NK-92 (cell line): ENCODE measurements around the gene HDAC5.
"Not testable (repeated sequence)": the region's sequence is repeated elsewhere in the genome, so short reads cannot be mapped to it uniquely, and the experiment has no call there.

ENCODE experiments used
- DNase-seq: peaks from one replicate; lab custom pipeline; 2025; ENCODE audit not compliant: unreplicated experiment; lab: John Stamatoyannopoulos, UW

Gene HDAC5

DNA sequence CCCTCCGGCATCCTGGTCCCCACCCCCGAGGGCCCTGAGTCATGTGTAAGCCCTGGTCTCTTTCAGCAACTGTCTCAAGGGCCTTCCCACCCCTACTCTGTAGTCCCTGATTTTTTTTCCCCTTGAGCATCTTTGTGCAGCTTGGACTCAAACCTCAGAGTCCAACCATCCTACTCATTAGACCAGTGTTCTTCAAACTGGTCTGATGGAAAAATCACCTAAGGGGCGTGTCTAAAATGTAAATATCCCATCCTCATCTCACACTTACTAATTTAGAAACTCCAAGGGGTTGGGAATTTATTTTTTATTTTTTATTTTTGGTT is 52.3 kb downstream of the HDAC5 start:
- no peak for DNase-seq

DNA sequence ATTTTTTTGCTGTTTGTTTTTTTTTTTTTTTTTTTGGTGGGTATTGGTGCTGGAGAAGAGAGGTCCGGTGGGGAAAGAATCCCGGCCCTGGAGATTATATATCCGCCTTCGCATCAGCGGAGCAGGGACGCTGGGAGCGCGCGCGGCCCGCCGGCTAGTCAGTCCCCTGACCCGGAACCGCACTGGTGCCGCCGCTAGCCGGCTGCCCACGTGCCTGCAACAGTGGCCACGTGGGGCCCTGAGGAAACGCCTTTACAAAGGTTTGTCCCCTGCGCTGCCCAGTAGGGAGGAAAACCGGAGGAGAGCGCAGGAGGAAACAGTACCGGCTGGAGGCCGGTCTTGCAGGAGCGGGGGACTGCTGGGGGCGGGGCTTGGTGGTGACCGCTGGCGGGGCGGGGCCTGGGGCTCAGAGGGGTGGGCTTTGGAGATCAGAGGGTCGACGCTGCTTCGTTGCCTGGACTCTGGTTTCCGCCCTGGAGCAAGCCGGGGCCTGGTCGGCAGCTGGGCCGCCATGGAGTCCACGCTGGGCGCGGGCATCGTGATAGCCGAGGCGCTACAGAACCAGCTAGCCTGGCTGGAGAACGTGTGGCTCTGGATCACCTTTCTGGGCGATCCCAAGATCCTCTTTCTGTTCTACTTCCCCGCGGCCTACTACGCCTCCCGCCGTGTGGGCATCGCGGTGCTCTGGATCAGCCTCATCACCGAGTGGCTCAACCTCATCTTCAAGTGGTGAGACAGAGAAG is 52.8 kb downstream of the HDAC5 start, which contains the start of gene G6PC3:
Gene G6PC3, plus strand, starts transcription at position 281 of the 743 bp plus-strand sequence. Its CDS starts 231 bp downstream, at position 512.
- no peak for DNase-seq

DNA sequence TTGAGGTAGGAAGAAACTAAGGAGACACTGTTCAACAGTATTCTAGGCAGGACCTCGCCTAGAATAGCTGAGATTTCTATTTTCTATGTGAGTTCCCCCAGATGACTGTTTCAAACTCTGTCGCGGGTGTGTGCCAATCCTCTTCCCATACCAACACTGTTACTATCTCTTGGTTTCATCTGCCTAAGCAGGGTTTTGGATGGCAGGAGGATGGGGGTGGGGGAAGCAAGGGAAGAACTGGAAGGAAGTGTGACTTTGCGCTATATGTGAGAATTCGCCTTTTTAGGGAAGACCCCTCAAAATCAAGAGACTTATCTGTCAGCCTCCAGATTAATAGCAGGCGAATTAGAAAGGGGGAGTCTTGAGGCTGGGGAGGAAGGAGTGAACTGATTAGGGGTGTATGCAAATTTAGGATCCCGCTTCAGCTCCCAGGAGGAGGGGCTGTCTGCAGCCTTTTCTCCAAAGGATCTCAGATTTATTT is 53.4 kb downstream of the HDAC5 start:
- no peak for DNase-seq

DNA sequence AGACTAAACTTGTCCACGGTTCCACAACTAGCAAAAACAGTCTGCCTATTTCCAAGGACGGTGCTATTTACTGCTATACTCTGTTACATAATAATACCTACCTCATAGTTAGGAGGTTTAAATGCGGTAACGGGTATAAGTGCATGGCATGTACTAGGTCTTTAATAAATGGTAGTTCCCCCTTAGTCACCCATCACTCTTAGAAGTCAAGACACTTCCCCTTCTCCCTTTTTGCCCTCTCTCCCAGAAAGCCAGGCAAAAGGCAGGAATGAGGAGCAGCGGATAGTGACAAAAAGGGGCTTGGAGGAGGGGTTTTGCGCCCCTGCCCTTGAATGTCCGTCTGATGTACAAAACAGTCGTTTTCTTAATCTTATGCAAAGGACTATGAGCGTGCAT is 55.9 kb downstream of the HDAC5 start:
- no peak for DNase-seq

DNA sequence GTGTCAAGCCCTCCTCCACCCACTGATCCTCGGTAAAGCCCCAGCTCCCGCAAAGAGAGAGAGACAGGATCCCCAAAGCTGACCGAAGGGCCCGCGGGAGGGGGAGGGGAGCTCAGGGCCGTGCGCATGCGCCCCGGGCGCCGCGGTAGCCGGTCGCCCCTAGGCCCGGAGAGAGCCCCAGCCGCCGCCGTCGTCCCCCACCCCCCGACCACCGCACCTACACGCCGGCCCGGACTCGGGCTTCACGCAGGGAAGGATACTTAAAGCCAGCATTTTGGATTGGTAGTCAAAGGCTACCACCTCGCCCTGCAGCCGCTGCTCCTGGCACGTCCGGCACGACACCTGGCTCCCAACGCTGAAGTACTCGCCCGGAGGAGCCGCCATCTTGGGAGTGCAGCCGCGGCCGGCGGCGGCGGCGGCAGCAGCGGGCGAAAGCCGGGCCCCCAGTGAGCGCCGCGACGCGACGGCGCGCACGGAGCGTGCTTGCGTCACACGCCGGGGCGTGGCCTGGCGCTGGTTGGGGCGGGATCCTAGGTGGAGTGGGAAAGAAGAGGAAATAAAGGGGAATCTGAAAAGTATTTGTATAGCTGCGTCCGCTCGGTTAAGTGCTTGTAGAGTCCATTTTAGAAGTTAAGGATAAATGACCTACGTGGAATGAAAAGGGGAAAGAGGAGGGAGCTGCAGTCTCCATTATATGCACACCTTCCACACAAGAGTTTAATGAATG is 57.1 kb downstream of the HDAC5 start, which contains the start of gene LSM12:
Gene LSM12, minus strand, starts transcription at position 468 of the 727 bp plus-strand sequence. Its CDS starts 84 bp downstream, at position 384.
- DNase-seq, result no peak

DNA sequence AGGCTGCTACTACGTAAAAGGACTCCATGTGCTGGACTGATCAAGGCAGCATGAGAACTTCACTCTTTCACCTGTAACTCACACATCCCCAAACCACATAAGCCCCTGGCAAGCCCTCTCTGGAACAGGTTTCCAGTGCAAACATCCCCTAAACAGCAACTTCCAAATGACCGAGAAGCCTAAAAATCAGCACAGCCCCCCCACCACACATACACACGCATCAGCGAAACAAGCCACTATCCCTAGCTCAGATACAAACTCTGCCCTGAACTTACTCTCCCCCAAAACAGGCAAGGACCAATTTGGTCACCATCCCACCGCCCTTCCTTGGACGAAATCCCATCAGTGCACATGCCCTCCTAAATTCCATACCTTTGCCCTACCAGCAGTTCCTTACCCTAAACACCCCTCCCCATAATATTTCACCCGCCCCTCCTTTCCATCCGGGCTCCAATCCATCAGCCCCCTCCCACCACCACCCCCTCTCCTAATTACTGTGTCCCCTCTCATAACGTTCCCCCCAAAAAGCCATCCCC is 57.7 kb downstream of the HDAC5 start:
- DNase-seq, result no peak

DNA sequence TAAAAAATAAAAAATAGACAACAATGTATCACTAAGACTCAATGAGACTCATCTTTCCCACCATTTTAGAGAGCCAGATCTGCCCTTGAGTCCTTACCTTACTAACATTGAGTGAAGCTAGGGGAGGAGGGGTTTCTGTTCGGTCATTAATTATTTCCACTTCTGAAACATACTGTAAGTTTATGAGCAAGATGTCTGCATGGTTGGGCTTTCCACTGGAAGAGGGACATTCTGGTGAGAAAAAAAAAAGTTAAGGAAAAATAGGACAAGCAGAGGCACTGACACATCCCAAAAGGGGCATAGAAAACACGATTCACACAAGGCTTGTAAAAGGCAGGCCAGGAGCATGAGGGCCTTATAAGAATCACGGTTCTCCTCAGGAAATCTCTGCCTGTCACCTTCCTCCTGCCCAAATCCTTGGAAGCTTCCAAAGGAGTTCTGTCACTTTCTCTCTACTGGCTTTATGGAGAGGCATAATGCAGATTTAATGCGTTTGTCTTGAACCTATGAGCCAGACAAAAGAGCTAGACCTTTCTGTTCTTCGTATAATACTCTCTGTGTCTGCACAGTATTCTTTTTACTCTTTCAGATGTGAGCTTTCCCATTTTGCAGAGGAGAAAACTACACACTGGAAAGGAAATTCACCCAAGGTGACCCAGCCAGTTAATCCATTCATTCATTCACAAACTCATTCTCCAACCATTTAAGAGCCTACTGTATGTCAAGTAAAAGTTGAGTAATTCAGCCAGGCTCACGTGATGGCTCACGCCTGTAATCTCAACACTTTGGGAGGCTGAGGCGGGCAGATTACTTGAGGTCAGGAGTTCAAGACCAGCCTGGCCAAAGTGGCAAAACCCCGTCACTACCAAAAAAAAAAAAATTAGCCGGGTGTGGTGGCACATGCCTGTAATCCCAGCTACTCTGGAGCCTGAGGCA is 59.5 kb downstream of the HDAC5 start:
- no peak for DNase-seq

DNA sequence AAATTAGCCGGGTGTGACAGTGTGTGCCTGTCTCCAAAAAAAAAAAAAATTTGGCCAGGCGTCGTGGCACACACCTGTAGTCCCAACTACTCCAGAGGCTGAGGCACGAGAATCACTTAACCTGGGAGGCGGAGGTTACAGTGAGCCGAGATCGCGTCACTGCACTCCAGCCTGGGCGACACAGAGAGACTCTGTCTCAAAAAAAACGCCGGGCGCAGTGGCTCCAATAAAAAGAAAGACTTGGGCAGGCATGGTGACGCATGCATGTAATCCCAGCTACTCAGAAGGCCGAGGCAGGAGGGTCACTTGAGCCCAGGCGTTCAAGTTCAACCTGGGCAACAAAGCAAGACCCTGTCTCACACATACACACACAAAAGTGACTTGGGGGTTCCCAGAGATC is 60.6 kb downstream of the HDAC5 start:
- DNase-seq, result no peak

DNA sequence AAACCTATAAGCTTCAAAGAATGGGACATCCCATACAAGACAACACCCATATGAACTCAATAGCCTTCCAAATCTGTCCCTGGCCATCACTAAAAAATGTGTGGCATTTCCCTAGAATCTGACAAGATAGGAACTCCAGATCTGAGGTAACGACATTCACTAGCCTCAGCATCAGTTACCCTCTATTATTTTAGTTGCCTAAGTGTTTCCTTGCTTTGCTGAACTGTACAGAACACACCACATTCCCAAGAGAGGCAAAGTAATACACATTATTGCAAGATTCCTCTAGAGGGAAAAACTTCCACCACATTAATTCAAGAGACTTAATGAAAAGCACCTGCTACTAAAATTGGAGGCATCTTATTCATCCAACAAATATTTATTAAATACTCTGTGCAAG is 62.0 kb downstream of the HDAC5 start:
- DNase-seq, result no peak

DNA sequence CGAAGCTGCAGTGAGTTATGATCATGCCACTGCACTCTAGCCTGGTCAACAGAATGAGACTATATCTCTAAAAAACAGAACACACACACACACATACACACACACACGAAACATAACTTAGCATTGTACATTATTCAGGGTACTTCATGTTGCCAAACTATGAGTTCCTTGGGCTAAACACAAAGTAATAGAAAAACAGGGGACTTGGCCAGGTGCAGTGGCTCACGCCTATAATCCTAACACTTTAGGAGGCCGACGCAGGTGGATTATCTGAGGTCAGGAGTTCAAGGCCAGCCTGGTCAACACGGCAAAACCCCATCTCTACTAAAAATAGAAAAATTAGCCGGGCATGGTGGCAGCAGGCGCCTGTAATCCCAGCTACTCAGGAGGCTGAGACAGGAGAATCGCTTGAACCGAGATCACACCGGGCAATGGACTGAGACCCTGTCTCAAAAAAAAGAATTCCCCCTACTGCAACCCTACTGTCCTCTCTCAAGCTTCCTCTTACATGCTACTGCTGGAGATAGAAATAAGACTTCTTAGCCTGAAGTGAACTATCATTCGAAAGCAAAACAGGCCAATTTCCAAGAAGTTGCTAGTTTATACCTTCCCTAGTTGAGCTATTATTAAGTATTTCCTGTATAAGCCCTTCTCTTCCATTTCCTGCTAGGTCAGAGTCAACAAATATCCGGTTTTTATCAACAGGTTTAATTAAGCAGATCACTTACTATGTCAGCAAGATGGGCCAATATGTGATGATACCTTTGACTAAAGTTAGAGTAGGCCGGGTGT is 64.1 kb downstream of the HDAC5 start:
- no peak for DNase-seq

DNA sequence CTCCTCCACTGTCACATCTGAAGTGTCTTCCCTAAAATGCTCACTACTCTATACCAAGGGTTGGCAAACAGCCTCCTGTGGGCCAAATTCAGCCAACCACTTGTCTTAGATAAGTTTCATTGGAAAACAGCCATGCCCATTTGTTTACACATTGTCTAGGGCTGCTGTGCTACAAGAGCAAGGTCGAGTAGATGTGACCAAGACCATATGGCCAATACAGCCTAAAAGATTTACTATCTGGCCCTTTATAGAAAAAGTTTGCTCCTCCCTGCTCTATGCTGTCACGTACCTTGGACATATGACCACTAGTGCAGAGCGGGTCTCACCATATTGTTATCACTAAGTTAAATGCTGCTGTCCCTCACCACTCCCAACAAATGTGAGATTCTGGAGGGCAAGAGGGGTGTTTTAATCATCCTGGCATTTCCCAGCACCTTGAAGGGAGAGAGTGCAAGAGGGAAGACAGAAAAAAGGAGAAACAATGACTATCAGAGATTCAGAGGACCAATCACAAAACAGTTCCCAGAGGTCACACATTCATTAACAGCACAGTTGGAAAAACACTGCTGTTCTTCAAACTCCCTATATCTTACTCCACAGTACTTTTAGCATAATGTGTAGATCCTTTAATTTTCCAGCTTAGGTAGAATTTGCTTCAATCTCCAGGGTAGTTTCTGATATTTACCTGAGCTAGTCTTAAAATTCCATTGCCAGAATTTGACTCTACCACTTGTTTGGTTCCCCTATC is 70.1 kb downstream of the HDAC5 start:
- DNase-seq, result no peak

DNA sequence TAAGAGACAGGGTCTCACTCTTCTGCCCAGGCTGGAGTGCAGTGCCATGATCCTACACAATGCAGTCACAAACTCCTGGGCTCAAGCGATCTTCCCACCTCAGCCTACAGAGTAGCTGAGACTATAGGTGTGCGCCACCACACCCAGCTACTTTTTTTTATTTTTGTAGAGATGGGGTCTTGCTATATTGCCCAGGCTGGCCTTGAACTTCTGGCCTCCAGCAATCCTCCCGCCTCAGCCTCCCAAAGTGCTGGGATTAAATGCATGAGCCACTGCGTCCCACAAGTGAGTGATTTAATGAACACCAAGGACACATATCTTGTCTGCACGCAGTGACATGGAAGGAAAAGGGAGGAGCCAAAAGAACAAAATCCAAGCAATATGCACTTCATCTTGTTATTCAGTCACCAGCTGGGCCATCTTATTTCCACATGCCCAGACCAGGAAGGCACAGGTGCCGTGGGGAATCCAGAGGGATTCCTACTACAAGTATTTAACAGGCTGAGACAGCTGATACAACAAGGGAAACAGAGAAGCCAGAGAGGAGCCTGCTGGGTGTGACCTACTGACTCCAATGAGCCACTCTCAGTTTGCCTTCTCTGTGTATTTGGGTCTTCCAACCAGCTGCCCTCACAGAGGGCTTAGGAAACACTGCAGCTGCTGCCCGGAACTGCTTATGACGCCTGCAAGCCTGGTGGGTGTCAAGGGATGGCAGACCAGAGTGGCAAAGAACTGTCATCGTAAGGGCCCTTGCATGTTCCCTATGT is 74.0 kb downstream of the HDAC5 start:
- no peak for DNase-seq

DNA sequence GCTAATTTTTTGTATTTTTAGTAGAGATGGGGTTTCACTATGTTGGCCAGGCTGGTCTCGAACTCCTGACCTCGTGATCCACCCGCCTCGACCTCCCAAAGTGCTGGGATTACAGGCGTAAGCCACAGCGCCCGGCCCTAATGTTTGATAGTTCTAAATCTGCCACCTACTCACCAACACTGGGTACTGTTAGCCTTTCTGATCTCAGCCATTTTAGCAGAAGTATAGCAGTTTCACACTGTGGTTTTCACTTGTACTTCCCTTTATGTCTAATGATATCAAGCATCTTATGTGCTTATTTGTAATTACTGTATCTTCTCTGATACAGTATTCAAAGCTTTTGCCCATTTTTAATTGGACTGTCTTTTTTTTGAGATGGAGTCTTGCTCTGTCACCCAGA is 76.5 kb downstream of the HDAC5 start:
- not testable (repeated sequence) for DNase-seq

DNA sequence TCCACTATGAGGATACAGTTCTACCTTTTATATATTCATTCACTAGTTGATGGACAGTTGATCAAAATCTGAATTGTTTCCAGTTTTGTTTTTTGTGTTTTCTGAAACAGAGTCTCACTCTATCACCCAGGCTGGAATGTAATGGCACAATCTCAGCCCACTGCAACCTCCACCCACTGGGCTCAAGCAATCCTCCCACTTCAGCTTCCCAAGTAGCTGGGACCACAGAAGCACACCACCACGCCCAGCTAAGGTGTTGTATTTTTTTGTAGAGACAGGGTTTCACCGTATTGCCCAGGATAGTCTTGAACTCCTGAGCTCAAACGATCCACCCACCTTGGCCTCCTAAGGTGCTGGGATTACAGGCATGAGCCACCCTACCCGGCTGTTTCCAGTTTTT is 78.0 kb downstream of the HDAC5 start:
- no peak for DNase-seq

DNA sequence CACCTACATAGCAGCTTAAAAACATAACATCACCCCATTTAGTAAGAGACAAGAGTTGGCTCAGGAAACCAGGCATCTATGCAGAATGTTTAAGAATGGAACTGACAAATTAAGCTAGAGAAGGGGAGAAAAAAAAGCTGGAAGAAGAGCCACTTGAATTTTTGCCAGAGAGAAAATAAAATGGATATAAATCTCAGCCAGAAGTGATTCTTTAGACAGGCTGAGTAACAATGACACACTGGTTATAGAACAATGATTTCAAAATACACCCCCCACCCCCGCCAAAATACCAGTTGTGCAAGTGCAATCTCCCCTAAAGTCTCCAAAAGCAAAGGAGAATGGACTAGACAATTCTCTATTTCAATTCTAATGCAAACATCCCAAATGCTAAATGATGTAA is 79.4 kb downstream of the HDAC5 start:
- no peak for DNase-seq

DNA sequence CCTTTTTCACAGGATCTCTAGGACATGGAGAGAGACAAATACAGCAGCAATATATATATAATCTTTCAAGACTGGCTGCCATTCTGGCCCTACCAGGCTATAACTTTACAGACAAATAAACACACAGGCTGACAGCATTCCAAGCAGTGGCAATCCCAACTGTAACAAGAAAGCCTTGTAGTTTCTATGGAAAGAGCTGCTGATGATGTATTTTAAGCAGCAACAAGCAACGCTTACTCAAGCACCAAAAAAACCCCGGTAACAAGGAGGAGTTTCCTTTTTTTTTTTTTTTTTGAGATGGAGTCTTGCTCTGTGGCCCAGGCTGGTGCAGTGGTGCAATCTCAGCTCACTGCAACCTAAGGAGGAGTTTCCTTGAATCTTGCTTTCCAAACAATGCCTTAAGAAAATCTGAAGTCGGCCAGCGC is 80.2 kb downstream of the HDAC5 start:
- no peak for DNase-seq

DNA sequence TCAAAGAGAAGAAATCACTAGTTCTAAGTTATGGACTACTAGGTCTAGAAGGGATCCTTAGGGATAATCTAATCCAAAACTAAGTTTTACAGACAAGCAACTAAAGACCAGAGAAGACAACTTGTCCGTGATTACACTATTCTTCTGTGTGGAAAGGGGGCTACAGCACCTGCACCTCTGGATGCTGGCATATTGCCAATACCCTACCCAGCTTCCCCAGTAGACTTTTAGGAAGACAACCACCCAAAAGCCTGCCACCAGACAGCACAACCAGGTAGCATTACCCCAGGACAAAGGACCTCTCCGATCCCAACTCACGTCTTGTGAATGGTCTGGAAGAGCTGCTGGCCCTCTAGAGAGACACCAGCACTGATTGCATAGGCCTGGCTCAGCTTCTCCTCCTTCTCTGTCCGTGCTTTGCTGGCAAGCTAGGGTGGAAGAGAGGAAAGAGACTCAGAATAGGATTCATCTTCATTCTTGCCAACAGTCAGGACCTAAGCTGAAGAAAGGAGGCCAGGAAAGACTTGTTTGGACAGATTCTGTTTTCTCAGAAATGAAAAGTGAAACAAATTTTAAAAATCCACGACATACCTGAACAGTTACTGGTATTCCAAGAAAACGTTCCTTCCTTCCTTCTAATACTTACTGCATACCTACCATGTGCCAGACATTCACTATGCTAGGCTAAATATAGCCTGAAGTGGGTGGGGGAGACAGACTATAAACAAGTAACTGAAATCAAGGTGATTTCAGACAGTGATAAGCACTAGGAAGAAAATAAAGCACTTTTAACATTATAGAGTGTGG is 83.4 kb downstream of the HDAC5 start:
- DNase-seq, result no peak

DNA sequence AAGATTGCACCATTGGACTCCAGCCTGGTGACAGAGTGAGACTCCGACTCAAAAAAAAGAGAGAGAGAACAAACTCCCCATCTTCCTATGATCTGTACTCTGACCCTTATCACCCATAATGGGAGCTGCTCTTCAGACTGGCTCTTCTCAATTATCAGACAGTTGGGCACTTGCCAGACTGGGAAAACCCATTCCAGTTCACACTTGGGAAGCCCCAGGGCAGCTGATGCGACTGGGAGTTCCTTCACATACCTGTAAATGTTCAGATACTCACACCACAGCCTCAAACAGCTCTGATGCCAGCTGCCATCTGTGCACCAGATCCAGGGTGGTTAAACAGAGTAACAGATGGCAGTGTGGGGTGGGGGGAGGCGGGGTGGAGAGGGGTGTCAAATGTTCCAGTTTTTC is 84.8 kb downstream of the HDAC5 start:
- DNase-seq, result no peak
